GM18517 (cell line): Measurements from ENCODE around the gene XCL2.
"Not testable (repeated sequence)": the region's sequence is repeated elsewhere in the genome, so short reads cannot be mapped to it uniquely, and the experiment has no call there.

Source experiments
- ATAC-seq: cut with Tn5 transposase; IDR thresholded peaks from one replicate; pipeline ENCODE4 v1.9.1; 2021; ENCODE audit warnings: mild to moderate bottlenecking, moderate library complexity; ENCODE audit not compliant: unreplicated experiment

XCL2 gene

DNA sequence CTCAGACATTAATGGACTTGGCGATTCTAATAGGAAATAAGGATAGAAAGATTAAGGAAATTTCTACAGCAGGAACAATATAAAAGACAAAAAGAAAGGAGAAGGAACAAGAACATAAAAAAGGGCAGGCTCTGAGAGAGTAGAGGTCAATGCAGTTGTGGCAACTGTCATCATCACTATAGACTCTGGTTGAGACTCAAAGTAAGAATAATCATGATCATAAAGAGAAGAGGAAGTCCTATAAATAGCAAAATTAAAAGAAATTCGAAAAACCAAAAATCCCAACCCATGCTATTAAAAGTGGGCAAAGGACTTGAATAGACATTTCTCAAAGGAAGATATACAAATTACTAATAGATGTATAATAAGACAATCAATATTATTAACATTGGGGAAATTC is 18.2 kb upstream of the XCL2 start:
- ATAC-seq: no peak

DNA sequence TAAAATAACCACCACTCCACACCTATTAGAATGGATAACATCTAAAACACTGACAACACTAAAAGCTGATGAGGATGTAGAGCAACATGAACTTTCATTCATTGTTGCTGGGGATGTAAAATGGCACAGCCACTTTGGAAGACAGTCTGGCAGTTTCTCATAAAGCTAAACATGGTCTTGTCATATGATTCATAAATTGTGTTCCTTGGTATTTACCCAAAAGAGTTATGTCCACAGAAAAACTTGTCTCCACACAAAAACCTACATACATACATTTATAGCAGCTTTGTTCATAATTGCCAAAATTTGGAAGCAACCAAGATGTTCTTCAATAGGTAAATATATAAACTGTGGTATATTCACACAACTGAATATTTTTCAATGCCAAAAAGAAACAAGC is 16.6 kb upstream of the XCL2 start:
- ATAC-seq: no peak

DNA sequence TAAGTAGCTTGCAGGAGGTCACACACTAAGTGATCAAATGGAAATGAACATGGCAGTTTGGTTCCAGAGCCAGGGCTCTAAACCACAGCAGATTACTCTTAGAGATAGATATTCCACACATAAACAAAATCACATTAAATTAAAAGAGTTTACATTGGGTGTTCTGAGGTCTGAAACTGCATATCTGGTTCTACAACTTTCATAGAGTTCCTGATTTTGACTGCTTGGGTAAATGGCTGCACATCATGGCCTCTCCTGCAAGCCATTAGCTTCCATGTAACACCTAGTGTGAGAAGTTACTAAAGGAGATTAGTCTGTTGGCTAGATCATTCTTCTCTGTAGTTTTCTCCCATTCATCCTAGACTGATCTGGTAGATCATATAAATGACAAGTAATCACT is 12.8 kb upstream of the XCL2 start:
- no peak for ATAC-seq

GRCh38 chr1:168555508-168556046 is 11.8 kb upstream of the XCL2 start:
- ATAC-seq: no peak

GRCh38 chr1:168554603-168555483 is 11.0 kb upstream of the XCL2 start:
- no peak for ATAC-seq

DNA sequence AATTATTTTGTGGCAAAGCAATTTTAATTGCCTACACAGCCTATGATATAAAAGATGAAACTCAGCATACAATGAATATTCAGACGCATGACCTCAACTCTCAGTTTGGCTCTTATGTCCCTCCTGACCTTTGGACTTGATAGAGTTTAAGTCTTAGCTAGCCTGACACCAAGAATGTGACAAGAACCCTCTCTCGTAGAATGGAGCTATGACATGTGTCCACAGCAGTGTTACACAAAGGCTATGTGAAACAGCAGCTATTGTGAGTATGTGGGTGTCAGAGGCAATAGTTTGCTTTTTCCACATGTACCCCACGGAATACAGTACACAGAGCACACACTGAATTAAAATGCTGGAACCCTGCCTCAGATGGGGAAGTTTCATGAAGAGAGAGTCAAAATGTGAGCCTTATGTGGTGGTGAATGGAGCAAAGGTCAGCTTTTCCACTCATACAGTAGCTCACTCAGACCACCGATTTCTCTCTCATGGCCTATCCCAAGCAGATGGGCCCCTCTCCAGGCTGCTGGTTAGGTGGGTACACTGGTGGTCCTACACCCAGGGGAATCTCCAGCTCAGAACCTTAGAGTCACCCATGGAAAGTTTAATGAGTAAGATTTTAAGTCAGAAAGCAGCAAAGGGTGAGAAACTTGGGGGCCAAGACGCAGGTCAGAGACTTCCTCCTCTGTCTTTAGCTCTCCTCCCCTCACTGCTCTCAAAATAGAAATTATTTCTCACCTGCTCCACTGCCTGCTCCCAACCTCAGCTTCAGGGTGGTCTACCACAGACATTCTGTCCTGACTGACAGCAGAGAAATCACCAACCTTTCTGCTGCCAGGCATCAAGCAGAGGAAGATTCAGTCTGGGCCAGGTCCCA is 10.1 kb upstream of the XCL2 start:
- ATAC-seq: no peak

GRCh38 chr1:168552961-168553360 is 9.2 kb upstream of the XCL2 start:
- ATAC-seq: no peak

- ATAC-seq: no peak
These were observed 7.9 kb upstream of the XCL2 start for GRCh38 chr1:168551688-168552087.

GRCh38 chr1:168550971-168551370 is 7.2 kb upstream of the XCL2 start:
- no peak for ATAC-seq

GRCh38 chr1:168546553-168546895 is 2.7 kb upstream of the XCL2 start:
- ATAC-seq: not testable (repeated sequence)

DNA sequence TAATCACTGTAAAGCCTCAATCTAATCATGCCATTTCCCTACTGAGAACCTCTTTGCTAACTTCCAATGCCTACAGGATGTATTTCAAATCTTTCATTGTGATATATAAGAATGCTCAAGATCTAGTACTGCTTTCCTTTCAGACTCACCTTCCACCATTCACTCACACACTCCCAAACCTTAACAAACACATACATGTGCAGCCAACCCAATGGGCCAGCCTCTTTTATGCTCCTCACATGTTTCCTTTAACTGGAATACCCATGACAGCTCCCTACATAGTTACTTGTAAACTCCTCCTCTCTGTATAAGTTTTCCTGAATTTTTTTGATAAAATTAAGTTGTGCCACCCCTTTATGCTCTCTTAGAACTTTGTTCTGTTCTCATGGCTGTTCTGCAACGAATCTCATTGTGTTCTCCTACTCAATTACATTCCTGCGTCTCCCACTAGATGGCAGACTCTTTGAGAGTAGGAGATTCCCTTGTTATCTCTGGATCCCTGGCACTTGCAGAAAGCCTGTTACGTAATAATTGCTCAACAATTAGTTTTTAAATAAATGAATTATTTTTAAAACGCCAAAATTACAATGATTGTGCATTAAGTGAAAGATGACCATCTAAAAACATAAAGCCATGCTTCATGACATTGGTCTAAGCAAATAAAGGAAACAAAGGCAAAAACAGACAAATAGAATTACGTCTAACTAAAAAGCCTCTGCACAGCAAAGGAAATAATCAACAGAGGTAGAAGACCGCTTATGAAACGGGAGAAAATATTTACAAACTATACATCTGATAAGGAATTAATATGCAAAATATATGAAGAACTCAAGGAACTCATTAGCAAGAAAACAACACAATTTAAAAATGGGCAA is 2.1 kb upstream of the XCL2 start:
- not testable (repeated sequence) for ATAC-seq

- not testable (repeated sequence) for ATAC-seq
These were observed 819 bp downstream of the XCL2 start for GRCh38 chr1:168542978-168543377.

GRCh38 chr1:168540798-168541197 is 3.0 kb downstream of the XCL2 start:
- not testable (repeated sequence) for ATAC-seq

DNA sequence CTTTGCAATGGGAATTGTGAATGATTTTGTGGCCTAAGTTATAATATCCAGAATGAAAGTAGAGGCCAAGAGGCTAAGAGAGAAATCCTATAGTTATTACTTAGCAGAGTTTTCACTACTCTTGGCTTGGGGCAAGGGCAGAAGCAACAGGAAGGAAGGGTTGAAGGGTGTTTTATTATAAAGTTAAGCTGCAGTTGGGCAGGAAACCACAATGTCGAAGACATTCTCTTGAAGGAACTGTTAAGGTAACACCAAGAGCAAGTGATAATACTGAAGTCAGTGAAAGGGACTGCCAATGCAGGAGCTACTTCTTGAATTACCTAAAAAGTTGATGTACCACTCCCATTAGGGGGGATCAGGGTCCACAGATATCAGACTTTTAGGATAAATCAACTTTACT is 8.3 kb downstream of the XCL2 start:
- no peak for ATAC-seq

GRCh38 chr1:168531615-168532345 is 12.0 kb downstream of the XCL2 start:
- no peak for ATAC-seq

- ATAC-seq: no peak
These were observed 14.3 kb downstream of the XCL2 start for GRCh38 chr1:168529518-168529917.

DNA sequence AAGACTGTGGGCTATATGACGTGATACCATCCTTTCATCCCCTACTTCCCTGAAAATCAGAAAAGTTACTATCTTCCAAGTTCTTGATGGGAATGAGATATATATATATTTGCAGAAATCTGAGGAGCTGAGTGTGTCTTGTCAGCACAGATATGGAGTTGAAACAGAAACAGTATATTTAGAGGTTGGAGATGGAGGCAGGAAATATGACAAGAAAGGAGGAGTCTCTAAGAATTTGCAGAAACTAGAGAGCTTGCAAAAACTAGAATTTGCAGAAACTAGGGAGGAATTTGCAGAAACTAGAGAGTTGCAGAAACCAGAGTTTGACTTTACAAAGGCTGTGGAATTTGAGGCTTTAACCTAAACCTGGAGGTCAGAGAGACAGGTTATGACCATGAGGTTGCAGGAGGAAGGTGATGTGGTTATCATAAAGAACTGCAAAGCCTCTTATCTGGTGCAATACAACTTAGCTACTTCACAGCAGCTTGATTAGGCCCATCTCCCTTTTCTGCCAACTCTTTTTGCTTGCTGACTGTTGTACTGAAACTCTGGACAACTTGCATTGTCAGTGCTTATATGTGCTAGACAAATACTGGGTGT is 22.3 kb downstream of the XCL2 start:
- ATAC-seq: no peak

DNA sequence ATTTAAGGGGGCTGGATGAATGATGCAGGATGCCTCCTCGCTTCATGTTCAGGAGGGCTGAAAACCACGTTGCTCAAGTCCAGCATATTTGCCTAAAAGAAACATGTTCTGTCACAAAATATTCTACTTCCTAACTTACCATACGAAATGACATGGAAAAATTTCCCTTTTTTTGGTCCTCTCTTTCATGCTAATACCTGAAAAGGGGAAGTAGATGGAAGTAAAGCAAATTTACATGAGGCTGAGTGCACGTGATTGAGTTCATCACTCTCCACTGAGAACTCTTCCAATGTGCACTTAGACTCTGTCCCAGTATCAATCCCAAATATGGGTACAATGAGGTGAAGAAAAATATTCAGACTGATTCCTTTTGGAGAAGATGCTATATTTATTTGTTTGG is 23.0 kb downstream of the XCL2 start:
- ATAC-seq: no peak

- no peak for ATAC-seq
These were observed 23.6 kb downstream of the XCL2 start for GRCh38 chr1:168520052-168520751.
